Nucleus accumbens (tissue), 56 donors: ENCODE measurements around the gene GRIK3.
"Not testable (repeated sequence)": the region's sequence is repeated elsewhere in the genome, so short reads cannot be mapped to it uniquely, and the experiment has no call there.

Source experiments
- DNase-seq, 56 donors: peaks; one replicate each; lab custom pipeline; 2025; lab: John Stamatoyannopoulos, UW

Gene GRIK3

DNA sequence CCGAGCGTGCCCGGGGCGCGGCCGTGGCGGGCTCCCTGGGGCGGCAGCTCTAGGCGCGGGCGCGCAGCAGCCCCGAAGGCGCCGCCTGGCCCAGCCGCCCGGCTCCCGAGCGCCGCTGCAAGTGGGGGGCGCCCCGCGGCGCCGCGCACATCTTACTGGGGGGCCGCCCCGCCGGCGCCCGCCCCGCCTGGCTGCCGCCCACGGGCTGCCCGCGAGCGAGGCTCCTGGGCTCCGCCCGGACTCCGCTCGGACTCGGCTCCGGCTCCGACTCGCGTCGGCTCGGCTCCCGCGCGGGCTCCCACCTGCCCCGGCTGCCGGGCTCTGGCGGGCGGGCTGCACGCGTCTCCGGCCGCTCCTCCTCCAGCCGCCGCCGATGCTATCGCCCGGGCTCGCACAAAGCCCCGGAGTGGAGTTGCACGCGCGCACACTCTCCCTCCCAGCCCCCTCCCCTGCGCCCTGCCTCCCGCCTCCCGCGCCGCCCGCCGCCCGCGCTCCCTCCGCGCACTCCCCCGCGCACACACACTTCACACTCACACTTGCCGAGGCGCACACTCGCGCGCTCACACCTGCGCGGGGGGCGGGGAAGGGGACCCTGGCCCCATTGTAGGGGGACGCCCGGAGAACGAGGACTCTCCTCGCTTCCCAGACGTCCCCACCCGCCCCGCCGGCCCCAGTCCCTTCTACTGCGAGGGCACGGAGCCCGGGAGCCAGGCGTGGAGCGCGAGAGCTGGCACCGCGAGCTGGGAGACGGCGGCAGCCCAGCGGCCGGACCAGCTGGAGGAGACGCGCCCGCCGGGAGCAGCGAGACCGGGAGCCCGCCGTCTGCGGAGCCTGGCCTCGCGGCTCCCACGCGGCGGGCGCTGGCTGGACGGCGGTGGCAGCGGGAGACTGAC, at the start of gene GRIK3:
Gene GRIK3, minus strand, starts transcription at position 395 of the 893 bp plus-strand sequence. CDS start 407 bp downstream, outside the sequence.
- peak in 24 of 56 donors; percentile 11 to 63 (median 28) for DNase-seq

DNA sequence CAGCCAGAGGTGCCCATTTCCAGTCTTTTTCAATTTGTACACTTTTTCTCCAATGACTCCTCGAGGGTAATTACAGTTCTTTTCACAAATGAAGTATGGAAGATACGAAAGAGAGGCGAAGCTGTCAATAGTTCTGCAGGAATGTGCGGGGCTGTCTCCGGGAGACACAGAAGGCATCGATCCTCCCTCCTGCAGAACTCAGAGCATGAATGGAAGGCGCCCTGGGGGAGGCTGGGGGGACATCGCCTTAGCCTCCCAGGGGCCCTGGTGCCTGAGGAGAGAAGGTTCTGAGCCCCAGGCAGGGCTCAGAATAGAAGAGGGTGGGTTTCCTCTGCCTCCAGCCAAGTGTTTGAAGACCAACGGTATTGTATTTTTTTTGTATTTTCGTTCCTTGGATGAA, 49.7 kb upstream of the GRIK3 start:
- no peak for DNase-seq

DNA sequence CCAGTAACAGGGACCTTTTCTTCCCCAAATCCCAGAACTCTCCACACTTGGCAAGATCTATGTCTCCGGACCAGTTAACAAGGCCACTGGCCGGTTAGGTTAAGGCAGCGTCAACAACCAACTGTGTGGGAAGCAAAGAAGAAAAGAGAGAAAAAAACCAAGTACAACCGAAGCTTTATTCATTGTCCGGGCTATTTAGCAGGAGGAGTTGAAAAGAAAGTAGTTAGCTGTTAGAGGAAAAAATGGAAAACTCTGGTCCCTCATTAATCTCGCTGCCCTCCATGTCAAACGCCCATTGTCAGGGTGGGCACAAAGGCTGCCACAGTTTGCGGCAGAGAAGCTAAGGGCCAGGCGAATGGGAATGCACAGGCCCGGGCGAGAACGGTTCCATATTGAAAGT, 49.3 kb upstream of the GRIK3 start:
- DNase-seq = peak in 17 of 56 donors; percentile 8 to 57 (median 35)

DNA sequence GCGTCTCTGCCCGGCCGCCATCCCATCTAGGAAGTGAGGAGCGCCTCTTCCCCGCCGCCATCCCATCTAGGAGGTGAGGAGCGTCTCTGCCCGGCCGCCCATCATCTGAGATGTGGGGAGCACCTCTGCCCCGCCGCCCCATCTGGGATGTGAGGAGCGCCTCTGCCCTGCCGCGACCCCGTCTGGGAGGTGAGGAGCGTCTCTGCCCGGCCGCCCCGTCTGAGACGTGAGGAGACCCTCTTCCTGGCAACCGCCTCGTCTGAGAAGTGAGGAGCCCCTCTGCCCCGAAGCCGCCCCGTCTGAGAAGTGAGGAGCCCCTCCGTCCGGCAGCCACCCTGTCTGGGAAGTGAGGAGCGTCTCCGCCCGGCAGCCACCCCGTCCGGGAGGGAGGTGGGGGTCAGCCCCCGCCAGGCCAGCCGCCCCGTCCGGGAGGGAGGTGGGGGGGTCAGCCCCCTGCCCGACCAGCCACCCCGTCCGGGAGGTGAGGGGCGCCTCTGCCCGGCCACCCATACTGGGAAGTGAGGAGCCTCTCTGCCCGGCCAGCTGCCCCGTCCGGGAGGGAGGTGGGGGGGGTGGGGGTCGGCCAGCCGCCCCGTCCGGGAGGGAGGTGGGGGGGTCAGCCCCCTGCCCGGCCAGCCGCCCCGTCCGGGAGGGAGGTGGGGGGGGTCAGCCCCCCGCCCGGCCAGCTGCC, 46.1 kb upstream of the GRIK3 start:
- not testable (repeated sequence) for DNase-seq

DNA sequence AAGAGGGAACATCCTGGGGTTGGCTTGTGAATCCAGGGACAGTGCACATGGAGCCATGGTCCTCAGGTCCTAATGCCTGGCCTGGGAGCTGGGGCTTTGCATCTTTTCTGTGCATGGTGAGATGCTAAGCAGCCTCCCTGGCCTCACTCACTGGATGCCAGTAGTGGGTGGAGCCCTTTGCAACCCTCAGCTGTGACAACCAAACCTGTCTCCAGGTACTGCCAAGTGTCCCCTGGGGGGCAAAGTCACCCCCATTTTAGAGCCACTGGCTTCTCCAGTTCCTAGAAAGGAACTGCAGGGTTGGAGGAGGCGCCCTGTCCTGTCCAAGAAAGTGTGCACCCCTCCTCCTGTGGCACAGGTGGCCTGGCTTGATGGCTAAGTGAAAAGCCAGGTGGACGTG, 44.6 kb upstream of the GRIK3 start:
- no peak for DNase-seq

DNA sequence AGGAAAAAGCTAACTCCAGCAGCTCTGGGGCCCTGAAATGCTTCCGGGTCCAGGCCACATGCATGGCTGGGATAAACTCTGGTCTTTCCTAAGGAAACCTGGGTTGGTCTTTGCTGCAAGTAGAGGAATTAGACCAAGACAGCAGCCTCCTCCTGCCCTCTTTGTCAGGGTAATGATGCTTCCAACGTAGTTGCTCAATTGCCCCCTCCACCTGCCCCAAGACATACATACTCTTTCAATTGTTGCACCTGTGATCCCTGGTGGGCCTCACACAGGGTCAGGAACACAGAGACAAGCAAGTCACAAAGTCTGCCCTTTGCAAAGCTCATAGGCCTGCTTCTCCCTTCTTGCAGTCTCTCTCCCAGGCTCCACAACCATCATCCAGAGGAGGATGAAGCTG, 41.9 kb upstream of the GRIK3 start:
- no peak for DNase-seq

DNA sequence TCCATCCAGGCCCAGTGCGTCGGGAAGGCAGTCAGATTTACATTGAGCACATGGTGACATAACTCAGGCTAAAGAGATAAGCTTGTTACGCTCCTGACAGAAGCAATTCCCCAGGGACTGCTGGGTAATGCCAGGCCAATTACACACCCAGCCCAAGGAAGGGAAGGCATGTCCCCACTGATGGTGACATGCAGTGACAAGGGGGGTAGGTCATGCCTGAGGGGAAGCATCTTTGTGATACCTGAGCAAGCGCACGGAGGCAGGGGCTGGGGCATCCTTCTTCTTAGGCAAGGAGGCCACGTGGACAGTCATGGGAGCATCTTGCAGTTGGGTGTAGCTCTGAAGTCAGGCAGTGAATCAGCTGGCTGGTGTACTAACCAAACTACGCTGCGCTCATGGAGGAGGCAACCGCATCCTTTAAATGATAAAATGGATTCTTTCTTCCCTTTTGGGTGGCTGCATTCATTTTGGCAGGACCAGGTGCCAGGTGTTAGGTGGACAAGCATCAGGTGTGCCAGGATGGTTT, 39.6 kb upstream of the GRIK3 start:
- no peak for DNase-seq

DNA sequence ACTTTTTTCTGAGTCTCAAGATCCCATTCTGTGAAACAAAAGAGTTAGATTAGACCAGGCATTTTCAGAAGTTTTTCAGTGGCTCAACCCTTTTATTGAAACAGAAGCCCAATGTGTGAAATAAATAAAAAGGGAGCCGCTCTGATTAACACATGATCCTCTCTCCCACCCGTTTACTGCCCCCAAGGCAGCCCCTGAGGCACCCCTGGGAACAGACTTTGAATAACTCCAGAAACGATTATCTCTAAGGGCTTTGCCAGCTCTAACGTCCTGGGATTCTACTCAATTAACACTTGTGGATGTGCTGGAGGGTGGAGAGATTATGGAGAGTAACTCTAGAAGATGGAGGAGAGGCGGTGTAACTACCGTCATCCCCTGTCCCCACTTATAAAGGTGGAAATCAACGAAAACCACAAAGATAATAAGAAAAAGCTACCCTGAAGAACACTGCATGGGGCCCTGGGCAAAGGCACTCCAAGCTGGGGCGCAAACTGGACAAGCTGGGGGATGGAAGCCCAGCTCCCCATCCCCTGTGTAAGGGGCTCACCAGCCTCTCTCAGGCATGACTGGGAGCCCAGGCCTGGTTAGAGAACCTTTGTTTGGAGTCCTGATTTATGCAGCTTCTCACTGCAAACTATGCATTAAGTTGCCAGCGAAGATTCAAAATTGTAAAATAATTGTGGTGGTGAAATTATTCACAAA, 39.0 kb upstream of the GRIK3 start:
- no peak for DNase-seq

DNA sequence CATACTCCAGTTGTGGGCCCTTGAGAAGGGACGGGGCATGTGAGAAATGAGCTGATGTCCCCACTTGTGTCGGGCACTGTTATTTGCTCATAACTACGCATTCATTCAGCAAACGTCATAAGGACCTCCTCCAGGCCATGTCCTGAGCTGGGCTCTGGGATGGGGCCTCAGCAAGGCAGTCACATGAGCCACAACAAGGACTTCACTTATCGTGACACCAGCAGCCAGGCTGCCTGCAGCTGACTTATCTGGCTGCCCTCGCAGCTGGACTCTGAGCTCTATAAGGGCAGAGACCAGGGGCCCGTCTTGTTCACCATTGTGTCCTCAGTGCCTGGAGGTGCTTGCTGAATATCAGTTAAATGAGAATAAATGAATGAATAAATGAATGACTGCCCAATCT, 37.5 kb upstream of the GRIK3 start:
- DNase-seq = peak in 27 of 56 donors; percentile 12 to 74 (median 31)

DNA sequence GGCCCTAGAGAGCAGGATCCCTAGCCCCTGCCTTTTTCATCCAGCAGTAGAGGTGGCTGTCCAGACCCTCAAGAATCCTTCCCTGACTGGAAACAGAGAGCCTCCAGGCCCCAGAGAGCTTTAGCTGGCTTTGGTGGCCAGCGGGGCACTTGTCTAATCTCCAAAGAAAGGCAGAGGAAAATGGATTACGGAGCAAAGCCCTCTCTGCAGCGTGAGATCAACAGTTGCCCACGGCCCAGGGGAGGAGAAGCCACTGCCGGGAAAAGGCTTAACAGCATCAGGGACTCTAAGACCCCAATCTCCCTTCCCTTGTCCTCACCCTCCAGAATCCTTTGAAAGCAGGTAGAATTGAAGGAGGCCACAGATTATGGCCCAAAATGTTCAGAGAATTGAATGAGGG, 35.8 kb upstream of the GRIK3 start:
- DNase-seq = no peak

DNA sequence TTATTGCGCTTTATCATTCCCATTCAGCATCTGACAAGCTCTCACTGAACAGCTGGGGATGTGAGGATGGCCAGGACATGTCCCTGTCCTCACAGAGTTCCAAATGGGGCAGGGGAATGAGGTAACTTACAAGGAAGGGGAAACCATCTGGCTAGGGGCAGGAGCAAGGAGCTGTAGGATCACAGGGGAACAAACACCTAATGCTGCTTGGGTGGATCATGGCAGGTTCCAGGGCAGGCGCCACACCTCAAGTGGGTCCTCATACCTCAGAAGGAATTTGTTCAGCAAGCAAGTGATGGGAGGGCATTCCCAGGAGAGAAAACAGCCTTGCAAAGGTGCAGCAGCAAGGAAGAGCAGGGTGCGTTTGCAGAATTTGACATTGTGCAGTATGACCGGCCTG, 35.1 kb upstream of the GRIK3 start:
- no peak for DNase-seq

DNA sequence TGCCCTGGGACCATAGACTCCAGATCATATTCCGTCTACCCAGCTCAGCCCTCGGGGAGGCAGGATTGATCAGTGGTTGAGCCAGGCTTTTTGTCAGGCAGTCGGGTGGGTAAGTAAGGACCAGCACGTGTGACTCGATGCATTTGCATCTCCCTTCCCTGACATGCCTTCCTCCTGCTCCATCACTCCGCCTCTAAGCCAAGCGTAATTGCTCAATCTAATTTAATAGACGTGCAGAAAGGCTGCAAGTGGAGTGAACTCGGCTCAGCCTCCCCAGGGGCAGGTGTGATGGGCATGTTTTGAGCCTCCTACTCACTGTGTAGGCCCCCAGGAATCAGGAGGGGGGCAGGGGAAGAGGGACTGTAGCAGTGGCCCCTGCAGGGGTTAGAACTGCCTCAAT, 34.6 kb upstream of the GRIK3 start:
- no peak for DNase-seq

DNA sequence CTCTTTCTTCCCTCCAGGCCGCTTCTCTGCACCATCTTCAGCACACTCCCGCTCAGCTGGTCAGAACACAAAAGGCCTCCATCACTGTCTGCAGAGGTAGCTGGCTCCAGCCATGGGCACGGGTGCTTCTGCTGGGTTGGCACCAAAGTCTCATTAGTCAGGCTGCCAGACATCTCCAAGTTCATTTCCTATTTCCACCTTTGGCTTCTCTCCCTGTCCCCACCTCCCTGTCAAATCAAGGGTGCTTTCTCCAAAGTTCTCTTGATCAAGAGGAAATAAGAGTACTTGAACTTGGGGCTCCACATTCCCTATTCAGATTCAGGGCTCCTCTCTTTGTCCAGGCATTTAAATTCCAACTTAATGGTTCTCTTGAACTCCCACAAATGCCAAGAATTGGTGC, 33.9 kb upstream of the GRIK3 start:
- no peak for DNase-seq

DNA sequence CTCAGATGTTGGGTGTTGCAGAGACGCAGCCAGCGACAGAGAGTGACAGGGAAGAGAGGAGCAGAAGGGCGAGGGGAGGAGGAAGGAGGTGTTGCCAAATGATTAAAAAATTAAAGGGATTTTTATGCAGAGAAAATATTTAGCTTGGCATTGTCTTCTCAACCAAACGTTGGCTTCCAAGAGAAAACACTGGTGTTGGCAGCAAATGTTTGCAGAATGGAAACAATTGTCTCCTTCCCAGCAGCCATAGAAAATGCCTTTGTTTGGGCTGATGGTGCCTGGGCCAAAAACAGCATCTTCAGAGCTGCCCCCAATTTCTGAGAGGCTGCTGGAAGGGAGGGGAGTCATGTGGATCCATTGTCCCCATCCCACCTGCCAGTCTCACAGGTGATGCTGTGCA, 29.7 kb upstream of the GRIK3 start:
- DNase-seq = peak in 18 of 56 donors; percentile 12 to 56 (median 22)

DNA sequence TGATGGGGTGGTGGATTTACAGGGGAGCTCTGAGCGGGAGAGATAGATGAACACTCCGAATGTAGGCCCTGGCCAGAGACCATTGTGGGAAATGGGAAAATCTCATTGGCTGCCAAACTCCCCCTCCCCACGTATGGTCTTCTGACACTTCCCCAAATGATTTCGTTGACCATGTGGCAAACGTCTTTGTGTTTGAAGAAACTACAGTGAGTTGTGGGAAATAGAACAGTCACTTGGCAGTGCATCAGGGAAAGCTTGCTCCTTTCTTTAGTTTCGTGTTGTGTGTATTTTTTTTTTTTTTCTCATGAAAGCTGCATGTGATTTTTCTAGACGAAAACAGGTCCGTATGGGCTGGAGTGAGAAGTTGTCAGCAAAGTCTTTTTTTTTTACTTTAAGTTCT, 25.0 kb upstream of the GRIK3 start:
- DNase-seq = no peak

DNA sequence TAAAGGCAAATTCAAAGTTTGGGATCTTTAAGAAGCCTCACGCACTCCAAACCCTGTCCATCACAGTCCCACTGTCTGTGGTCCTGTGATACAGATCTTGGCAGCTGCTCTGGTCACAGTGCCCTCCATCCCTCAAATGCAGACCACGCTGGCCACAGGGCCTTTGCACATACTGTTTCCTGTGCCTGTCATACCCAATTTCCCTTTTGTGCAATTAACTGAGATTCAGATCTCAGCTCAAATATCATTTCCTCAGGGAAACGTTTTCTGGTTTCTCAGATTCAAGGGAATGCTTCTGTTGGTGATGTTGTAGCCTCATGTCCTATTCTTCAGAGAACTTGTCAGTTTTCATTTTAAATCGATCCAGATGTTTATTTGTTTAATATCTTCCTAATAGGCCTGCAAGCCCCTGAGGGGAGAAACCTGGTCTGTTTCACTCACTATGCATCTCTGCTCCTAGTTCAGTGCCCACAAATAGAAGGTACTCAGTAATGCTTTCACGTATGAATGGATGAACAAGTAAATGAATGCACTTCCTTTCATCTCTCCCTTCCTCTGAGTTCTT, 24.2 kb upstream of the GRIK3 start:
- no peak for DNase-seq

DNA sequence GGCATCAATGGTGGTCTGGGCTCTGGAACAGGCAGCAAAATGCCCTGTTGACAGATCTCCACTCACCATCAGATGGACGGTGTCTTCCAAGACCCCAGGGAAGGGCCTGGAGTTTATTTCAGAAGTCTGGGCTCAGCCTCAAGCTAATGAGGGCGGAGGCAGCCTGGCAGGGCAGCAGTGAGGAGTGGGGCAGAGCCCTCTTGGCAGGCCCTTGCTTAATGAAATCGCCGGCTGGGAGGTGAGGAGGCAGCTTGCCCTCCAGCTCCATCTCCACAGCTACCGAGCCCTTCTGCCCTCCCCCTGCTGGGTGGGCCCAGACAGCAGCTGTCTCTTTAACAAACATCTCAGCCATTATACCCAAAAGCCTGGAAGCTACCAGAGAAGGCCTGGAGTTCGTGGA, 22.0 kb upstream of the GRIK3 start:
- DNase-seq = peak in 6 of 56 donors; percentile 4 to 31 (median 24)

DNA sequence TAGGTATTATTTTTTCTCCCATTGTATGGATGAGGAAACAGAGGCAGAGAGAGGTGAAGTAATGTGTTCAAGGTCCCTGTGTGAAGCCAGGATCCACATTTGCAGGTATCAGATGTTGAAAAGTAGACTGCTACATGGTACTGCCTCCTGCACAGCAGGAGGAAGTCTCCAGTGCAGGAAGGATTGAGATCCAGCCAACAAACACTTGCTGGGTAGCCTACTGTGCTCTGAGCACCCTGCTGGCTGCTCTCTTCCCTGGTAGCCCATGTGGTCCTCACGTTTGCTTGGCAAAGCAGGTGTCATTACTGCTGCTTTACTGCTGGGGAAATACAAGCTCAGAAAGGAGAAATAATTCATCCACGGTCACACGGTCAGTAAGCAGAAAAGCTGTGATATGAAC, 21.3 kb upstream of the GRIK3 start:
- no peak for DNase-seq

DNA sequence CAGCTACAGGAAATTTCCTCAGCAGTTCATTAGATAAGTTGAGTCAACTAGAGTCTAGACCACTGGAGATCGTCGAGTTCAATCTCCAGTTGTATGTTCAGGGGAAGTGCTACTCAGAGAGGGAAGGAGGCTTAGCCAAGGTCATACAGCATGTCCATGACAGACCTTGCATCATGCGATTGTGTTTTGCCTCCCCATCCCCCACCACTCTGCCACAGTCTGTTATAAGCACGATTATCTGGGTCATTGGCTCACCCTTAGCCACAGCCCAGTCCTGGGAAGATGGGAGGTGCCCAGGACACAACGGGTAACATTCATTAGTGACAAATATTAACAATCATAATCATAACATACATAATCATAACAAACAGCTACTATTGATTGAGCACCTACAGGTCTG, 18.9 kb upstream of the GRIK3 start:
- no peak for DNase-seq

DNA sequence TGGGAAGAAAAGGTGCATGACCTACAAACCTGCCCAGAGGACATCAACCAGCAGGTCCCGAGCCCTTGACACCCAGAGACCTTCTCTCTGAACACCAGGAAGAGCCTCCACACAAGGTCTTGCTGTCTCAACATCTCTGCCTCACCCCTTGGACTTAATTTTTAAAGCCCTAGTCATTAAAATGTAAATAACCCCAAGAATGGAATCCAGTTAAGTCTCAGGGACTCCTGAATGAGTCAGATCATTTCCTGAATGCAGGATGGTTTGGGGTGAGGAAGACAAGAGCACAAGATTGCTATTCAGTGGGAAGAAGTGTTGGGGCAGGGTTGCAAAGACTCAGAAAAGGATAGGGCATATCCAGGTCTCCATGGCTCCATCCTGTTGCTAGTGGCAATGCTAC, 17.8 kb upstream of the GRIK3 start:
- no peak for DNase-seq

DNA sequence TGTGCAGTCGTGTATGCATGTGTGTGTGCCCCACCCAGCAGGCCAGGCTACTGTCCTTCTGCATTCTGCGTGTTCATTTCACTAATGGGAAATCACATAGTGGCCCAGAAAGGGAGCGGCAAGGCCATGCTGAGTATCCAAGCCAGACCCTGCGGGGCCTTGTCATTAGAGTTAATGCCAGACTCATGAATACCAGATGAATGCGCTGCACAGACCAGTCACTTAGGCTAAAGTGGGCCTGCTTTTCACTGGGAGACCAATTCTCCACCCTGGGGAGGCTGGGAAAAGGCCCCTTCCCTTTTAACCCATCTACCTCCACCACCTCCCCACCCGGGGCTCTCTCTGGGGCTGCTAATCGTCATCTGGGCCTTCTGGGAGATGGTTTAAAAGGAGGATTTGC, 17.0 kb upstream of the GRIK3 start:
- DNase-seq = no peak
